Nucleus accumbens (tissue), 56 donors: ENCODE results near the gene CCDC88B.

Experiments used
- DNase-seq, 56 donors: peaks; one replicate each; lab custom pipeline; 2025; lab: John Stamatoyannopoulos, UW

The CCDC88B gene

GRCh38 chr11:64372802-64373597 is 33.0 kb downstream of the CCDC88B start:
- peak in 37 of 56 donors; percentile 9 to 76 (median 38) for DNase-seq

GRCh38 chr11:64373598-64373974 is 33.6 kb downstream of the CCDC88B start:
- DNase-seq, result no peak

GRCh38 chr11:64376071-64376470 is 36.1 kb downstream of the CCDC88B start:
- DNase-seq, result no peak

DNA sequence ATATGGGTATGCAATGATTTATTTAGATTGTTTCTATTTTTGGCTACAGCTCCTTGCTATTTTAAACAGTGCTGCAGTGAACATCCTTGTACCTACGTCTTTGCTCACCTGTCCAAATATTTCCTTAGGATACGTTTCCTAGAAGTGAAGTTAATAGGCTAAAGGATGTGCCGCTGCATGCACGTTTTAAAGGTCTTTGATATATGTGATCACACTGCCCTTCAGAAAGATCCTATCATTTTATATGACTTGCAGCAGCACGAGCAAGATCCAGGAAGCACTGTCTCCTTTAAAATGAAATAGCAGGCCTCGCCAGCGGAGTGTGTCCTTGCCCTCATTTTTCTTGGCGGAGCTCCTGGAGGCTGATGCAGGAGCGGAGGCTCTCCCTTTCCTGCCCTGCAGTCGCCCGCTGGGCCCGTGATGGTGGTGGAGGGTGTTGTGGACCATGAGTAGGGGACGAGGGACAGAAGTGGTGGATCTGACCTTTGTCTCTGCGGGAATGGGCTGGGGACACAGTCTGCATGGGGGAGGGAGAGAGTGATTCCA is 38.4 kb downstream of the CCDC88B start:
- DNase-seq, result peak in 1 of 56 donors; percentile 36

DNA sequence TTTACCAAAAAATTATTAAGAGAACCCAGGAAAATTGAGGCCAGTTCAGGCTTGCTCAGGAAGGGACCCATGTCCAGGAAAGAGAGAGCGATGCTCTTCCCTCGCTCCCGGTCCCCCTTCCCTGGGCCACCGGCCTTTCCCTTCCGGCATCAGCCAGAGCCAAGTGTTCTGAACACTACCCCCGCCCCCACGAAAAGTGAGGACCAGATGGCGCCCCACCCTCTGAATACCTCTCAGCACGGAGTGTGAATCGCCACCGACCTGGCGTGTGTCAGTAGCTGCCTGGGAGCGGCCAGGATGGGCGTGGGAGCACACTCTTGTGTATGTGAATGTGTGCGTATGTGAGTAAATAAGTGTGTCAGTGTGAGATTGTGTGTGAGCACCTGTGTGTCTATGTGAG is 39.2 kb downstream of the CCDC88B start:
- peak in 1 of 56 donors; percentile 17 for DNase-seq

DNA sequence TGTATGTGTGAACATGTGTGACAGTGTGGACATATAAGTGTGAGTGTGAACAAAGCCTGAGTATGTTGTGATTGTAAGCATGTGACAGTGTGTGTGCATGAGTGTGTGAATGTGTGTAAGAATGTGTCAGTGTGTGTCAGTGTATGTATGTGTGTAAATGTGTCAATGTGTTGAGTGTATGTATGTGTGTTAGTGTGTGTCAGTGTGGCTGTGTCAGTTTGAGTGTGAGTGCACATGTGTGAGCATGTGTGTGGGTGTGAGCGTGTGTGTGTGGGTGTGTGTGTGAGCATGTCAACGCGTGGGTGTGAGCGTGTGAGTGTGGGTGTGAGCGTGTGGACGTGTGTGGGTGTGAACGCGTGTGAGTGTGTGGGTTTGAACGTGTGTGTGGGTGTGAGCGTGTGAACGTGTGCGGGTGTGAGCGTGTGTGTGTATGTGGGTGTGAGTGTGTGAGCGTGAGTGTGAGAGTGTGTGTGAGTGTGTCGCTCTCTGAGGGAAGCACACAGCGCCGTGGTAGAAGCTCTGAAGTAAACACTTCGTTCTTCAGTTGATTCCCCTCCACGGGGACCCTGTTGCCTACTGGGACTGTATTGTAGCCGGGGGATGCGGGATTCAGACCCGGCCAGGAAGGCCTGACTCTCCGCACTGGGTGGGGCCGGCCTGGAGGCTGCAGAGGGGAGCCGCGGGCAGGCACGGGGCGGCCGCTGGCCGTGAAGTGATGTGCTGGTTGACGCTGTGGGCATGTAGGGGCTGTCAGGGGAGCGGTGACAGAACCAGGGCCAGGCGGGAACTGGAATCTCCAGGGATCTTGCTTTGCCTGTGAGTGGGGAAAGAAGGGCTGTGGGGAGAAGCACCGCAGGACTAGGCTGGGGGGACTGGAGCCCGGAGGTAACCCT is 40.1 kb downstream of the CCDC88B start:
- no peak for DNase-seq

- DNase-seq, result no peak
Measured at GRCh38 chr11:64381350-64381749, 41.3 kb downstream of the CCDC88B start.

DNA sequence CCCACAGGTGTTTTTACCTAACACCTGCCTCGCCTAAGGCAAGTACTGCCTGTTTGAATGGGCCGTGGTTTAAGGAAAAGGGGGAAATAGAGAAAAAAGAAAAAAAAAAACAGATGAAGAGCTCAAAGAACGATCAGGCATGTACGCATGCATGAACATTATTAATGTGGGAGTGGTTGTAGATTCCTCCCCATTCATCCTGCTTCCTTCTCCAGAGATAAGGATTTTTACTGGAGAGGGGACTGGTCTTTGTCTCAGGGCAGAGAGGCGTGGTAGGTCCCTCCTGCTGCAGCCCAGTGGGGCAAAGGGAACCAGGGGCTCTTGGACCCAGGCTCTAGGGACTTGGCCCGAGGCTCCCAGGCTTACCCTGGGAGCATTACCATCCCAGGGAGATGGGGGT is 42.0 kb downstream of the CCDC88B start:
- DNase-seq, result no peak

DNA sequence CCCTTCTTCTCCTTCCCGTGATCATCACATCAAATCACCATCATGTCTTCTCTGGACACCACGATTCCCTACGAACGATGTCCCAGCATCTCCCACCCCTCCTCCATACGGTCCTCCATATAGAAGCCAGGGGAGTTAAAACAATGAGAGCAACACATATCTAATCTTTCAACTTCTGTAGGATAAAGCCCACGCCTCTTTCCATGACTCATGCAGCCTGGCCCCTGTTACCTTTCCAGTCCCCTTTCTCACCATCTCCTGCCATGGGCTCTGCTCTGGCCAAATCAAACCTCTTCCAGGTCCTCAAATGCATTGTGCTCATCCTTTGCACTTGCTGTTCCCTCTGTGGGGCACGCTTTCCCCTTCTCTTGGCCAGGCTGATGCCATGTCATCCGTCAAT is 42.6 kb downstream of the CCDC88B start:
- no peak for DNase-seq

GRCh38 chr11:64383580-64383979 is 43.6 kb downstream of the CCDC88B start:
- no peak for DNase-seq

DNA sequence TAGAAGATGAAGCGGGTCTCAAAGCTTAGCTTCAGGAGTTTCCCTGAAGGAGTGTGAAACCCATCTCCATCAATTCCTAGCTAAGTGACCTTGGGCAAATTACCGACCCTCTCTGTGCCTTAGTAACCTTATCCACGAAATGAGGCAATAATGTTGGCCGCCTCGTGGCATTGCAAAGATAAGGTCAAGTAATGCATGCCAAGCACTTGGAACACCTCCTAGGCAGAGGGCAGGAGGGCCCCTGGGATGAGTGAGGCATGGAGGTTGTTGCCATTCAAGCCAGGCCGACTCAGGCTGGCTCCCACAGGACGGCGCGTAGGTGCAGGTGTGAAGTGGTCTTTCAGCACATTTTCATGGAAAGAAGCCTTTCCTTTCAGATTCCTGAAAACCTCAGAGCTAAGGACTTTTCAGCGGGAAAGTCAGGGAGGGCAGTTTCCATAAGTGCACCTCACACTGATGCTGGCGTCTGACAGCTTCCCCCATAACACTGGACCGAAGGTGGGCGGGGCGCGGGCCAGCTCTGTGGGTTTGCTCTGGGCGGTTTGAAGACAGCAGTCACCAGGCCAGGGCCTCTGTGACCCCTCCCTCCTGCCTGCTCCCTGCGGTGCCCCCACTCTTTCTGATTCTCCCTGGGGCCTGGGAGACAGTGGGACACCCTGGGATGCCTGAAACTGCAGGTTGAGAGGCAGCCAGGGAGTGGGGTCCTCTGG is 44.2 kb downstream of the CCDC88B start:
- DNase-seq, result no peak

DNA sequence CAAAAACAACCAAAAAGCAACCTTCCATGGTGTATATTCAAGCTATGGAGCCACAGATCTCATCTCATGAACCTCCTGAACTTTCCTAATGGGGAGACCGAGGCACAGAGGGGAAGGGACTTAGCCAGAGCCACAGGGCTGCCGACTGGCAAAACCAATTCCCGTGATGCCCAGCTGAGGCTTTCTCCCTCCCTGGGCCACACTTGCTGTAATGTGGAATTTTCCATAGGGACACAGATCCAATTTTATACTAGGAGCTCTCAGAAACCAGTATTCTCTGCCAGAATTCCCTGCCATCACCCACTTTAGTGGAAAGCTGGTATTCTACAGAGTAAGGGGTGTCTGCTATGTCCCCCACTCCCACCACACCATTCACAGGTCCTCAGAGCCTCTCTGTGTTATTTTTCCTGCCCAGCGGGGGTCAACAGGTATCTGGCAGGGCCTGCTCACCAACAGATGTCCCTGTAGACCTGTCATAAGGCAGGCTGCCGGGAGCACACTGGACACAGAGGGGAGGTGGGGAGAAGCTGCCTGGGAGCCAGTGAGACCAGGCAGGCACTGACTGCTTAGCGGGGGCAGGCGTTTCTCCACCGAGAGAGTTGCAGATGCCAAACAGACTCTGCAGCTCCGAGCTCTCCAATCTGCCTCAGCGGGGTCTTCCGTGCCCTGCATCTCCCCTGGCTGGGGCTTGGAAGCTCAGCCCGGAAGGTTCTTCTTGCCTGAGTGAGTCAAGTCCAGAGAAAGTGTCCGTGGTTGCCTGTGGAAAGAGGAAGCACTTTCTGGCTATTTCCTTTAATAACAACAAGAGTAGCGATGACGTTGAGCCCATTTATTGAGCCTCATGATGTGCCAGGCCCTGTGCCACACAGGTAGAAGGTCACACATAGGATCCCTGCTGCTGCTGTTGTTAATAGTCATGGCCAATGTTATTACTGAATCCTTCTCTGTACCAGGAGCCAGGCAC is 45.3 kb downstream of the CCDC88B start:
- peak in 1 of 56 donors; percentile 27 for DNase-seq

DNA sequence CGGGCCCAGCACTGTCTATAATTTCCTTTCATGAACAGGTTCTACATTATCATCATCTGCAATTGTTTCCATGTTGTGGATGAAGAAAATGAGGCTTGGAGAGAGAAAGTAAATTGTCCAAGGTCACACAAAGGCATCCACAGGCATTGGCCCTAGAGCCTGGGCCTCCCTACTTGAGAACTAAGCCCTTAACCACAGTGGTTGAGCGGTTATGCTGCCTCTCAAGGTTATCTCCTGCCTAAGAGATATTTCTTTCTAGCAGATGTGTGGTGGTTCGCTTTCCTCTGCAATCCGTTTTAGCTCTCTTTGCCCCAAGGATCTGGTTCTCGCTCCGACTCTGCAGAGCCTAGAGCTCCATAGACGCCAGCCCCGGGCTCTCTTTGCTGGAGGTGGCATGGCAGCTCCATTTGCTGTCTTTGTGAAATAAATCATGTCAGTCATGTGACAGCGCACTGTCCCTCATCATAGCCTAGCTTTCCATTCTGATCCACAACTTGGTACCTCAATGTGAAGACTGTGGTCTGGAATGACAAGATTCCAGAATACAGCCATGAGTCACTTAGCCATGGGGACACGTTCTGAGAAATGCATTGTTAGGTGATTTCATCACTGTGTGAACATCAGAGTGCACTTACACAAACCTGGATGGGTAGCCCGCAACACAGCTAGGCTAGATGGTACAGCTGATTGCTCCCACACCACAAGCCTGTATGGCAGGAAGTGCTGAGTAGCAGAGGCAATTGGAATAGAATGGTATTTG is 46.1 kb downstream of the CCDC88B start:
- DNase-seq, result no peak

DNA sequence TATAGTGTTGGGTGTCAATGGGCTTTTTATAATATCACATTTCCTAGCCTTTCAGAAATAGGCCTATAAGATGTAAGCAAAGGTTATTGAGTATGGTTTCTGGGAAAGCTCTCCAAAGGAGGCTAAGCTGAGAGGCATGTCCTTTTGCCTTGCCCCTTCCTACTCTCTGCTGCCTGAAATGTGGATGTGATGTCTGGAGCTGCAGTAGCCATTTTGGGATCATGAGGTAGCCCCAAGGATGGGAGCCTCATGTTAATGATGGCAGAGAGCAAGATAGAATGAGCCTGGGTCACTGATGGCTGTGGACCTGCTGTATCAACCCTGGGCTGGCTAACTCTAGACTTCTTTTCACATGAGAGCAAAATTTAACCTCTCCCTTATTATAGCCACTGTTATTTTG is 47.9 kb downstream of the CCDC88B start:
- DNase-seq, result no peak

DNA sequence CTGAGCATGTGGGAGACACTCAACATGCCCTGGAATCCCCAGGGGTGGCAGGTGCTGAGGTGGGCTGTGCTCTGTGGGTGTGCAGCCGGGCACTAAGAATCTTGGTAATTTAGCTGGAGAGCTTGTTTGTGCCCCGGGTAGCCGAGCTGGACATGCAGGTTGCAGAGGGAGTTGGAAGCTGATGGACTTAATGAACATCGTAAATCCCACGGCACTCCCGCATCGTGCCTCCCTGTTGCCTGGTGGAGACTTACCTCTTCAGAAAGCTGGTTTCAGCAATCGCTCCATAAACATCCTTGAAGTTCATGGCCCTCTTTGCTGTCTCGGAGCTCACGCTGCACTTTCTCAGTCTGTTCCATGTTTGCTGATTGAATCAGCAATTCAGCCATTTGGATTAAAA is 48.9 kb downstream of the CCDC88B start:
- no peak for DNase-seq

GRCh38 chr11:64389851-64390250 is 49.8 kb downstream of the CCDC88B start:
- DNase-seq, result no peak

- no peak for DNase-seq
Measured at GRCh38 chr11:64390558-64390957, 50.6 kb downstream of the CCDC88B start.

DNA sequence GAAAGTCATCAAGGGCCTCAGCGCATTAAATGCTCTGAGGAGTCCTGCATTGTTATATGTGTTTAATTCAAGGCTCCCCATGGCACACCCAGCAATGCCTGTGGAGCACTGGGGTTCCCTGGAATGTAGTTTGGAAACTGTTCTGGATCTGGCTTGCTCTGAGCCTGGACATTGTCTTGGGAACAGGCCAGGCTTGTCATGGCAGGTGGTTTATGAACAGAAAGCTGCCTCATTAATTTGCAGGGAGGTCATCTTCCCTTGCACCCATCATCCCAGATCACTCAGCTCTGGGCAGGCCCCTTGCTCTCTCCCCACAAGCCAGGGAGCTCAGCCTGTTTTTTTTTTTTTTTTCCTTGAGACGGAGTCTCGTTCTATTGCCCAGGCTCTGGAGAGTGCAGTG is 51.8 kb downstream of the CCDC88B start:
- DNase-seq, result no peak
